HepG2 (cell line): ENCODE measurements around the gene HLA-DQB2. TPM values are rescaled to one million over a fixed set of nuclear protein-coding genes. Genes with fewer than 3 reads are reported as not detected.

Experiments
- ATAC-seq: fragments of 200-7000 bp; cut with Tn5 transposase; 3 replicates; pipeline ENCODE4 v1.9.1; 2020; ENCODE audit warnings: mild to moderate bottlenecking, moderate library complexity
- BruUV-seq: library from RNA; stranded (reverse); fragments of 400-500 nt; replicated peaks from 2 replicates; lab custom pipeline; 2021; lab: Mats Ljungman, UMichigan
- CTCF ChIA-PET: fragments of 300-600 bp; formaldehyde crosslinking; extraction: SDS; loops from one replicate; lab custom pipeline; 2021; ENCODE audit warnings: low total read pairs, inconsistent platforms, low intra/inter-chr PET ratio; lab: Yijun Ruan, JAX
- POLR2A ChIA-PET: fragments of 350-600 bp; sonication (Branson Sonifier 250); formaldehyde crosslinking; loops from one replicate; lab custom pipeline; 2020; ENCODE audit warnings: antibody characterized with exemption, inconsistent platforms; lab: Yijun Ruan, JAX
- DNase-seq: peaks from one replicate; pipeline ENCODE4 v3.0.0-alpha.2; 2015; ENCODE audit warnings: low spot score
- FAIRE-seq: peaks from 3 replicates; lab custom pipeline; 2011; peaks lifted over from hg19 to GRCh38; lab: Jason Lieb, UNC
- H2AFZ ChIP-seq: one replicate; pipeline ENCODE4 v1.6.1; 2011; ENCODE audit warnings: low read length, inconsistent platforms
- H3K27ac ChIP-seq: fragments of 300-600 bp; 3 replicates; pipeline ENCODE4 v1.8.0; 2011; ENCODE audit warnings: mixed run types, mild to moderate bottlenecking, mixed read lengths, low read length, inconsistent platforms; ENCODE audit not compliant: insufficient read depth; ENCODE audit errors: extremely low read length
- H3K27me3 ChIP-seq, 2 experiments: fragments of 200-600 bp in 1 of 2; 2 replicates in 1 of 2; 3 replicates in 1 of 2; pipeline versions ENCODE4 v1.6.0 to v1.8.0; 2011; ENCODE audit warnings: low read length in 2 of 2, mild to moderate bottlenecking in 2 of 2, moderate library complexity in 2 of 2, inconsistent platforms in 1 of 2; ENCODE audit not compliant: insufficient read depth in 2 of 2, control insufficient read depth in 1 of 2
- H3K36me3 ChIP-seq, 2 experiments: fragments of 200-600 bp in 1 of 2; replicated peaks in 1 of 2; 2 replicates in 1 of 2; 3 replicates in 1 of 2; pipeline versions ENCODE4 v1.5.1 to v1.8.0; 2011; ENCODE audit warnings: low read length in 2 of 2, inconsistent platforms in 1 of 2; ENCODE audit not compliant: insufficient read depth in 2 of 2, control insufficient read depth in 1 of 2
- H3K4me1 ChIP-seq: 2 replicates; pipeline ENCODE4 v1.5.1; 2012; ENCODE audit warnings: low read length, inconsistent platforms; ENCODE audit not compliant: insufficient read depth
- H3K4me2 ChIP-seq: 2 replicates; pipeline ENCODE4 v1.6.0; 2011; ENCODE audit warnings: low read depth, low read length, inconsistent platforms
- H3K4me3 ChIP-seq, 3 experiments: fragments of 200-600 bp in 1 of 3; sonication (generic), shearing (Covaris generic) in 1 of 3; replicated peaks in 1 of 3; 2 replicates each; pipeline ENCODE4 v1.5.1; 2011 to 2016; ENCODE audit warnings: low read length in 3 of 3, inconsistent platforms in 2 of 3, low read depth in 2 of 3, mild to moderate bottlenecking in 2 of 3, control low read depth in 1 of 3, mixed read lengths in 1 of 3; ENCODE audit not compliant: insufficient read depth in 1 of 3
- H3K79me2 ChIP-seq: one replicate; pipeline ENCODE4 v1.6.1; 2011; ENCODE audit warnings: low read length, inconsistent platforms; ENCODE audit not compliant: insufficient read depth
- H3K9ac ChIP-seq: 2 replicates; pipeline ENCODE4 v1.6.0; 2011; ENCODE audit warnings: mild to moderate bottlenecking, low read depth, low read length, inconsistent platforms; ENCODE audit not compliant: insufficient read depth
- H3K9me3 ChIP-seq: 2 replicates; pipeline ENCODE4 v1.5.1; 2012; ENCODE audit warnings: mild to moderate bottlenecking, low read length
- H4K20me1 ChIP-seq: 2 replicates; pipeline ENCODE4 v1.6.0; 2011; ENCODE audit warnings: inconsistent platforms, mild to moderate bottlenecking, low read length, moderate library complexity; ENCODE audit not compliant: insufficient read depth
- CCAR2 ChIP-seq: fragments of 200-400 bp; formaldehyde crosslinking; optimal IDR thresholded peaks from 2 replicates; pipeline ENCODE3; 2018; ENCODE audit warnings: low read depth, mild to moderate bottlenecking, low read length, moderate library complexity
- MXI1 ChIP-seq: IDR thresholded peaks from 3 replicates; pipeline ENCODE4 v1.6.1; 2012; ENCODE audit warnings: low read depth, low read length, inconsistent platforms, borderline replicate concordance
- TEAD3 ChIP-seq: optimal IDR thresholded peaks from 2 replicates; pipeline ENCODE3; 2016; ENCODE audit warnings: borderline replicate concordance
- U2AF2 ChIP-seq: fragments of 200-400 bp; formaldehyde crosslinking; IDR thresholded peaks from 2 replicates; pipeline ENCODE4 v1.6.1; 2017; ENCODE audit warnings: low read depth, mild to moderate bottlenecking, low read length
- ZBTB49 ChIP-seq: sonication (generic); formaldehyde crosslinking; IDR thresholded peaks from 2 replicates; pipeline ENCODE4 v1.4.0; 2020; ENCODE audit warnings: missing genetic modification reagents, borderline replicate concordance
- ZNF3 ChIP-seq: IDR thresholded peaks from 2 replicates; pipeline ENCODE4 v1.7.0; 2017; ENCODE audit warnings: inconsistent platforms
- ZNF329 ChIP-seq: sonication (generic); formaldehyde crosslinking; IDR thresholded peaks from 2 replicates; pipeline ENCODE4 v1.9.0; 2021; ENCODE audit warnings: low read depth, mild to moderate bottlenecking, missing genetic modification reagents
- ZNF34 ChIP-seq: sonication (generic); formaldehyde crosslinking; IDR thresholded peaks from 2 replicates; pipeline ENCODE4 v1.4.0; 2020; ENCODE audit warnings: mild to moderate bottlenecking, missing genetic modification reagents, borderline replicate concordance
- ZNF792 ChIP-seq: IDR thresholded peaks from 2 replicates; pipeline ENCODE4 v1.6.1; 2016
- WGBS: methylation state at CpG from one replicate; pipeline ENCODE4 v1.1.6; 2017; ENCODE audit warnings: low lambda C conversion rate; 5-methylcytosine and 5-hydroxymethylcytosine counted together
- in situ Hi-C: cut with HindIII; loops from 2 replicates; pipeline ENCODE4 v1.10.0; 2017; ENCODE audit warnings: low pct_unique_long_range_greater_than_20kb; ENCODE audit not compliant: extremely low pct_ligation_motif_present
- intact Hi-C: fragments of 100-400 bp; cut with micrococcal nuclease; formaldehyde crosslinking; loops from one replicate; pipeline ENCODE4 v1.10.0; 2022; ENCODE audit not compliant: unreplicated experiment
- polyA plus RNA-seq, 8 experiments: library from polyadenylated mRNA; depleted of rRNA in 3 of 8; stranded (reverse) in 7 of 8; unstranded in 1 of 8; fragments of >200 nt; fragmentation: Illumina TruSeq in 4 of 8; extraction: Trizol in 4 of 8; gene quantifications; 2 replicates each; pipeline versions ENCODE4 v1.2.1 to v1.2.3, GENCODE V29; 2011 to 2016; ENCODE audit warnings: low read depth in 4 of 8, missing spikeins in 1 of 8, mixed read lengths in 1 of 8; ENCODE audit not compliant: insufficient read depth in 1 of 8
- total RNA-seq, 5 experiments: library from RNA; depleted of rRNA; stranded (reverse); fragments of >200 nt; fragmentation: Illumina TruSeq; extraction: Trizol; gene quantifications; 2 replicates each; pipeline ENCODE4 v1.2.3, GENCODE V29; 2016; ENCODE audit warnings: low read depth in 1 of 5
- TF ChIP-seq, protein P1 (sequence below): sonication (generic); formaldehyde crosslinking; IDR thresholded peaks from 2 replicates; pipeline ENCODE4 v1.5.0; 2020; ENCODE audit warnings: missing genetic modification reagents

The HLA-DQB2 gene
- total and polyA plus RNA-seq, 2 of the 13 experiments (the other 11 are each of a cell fraction or from before 2014, with no cell fraction given): not detected

DNA sequence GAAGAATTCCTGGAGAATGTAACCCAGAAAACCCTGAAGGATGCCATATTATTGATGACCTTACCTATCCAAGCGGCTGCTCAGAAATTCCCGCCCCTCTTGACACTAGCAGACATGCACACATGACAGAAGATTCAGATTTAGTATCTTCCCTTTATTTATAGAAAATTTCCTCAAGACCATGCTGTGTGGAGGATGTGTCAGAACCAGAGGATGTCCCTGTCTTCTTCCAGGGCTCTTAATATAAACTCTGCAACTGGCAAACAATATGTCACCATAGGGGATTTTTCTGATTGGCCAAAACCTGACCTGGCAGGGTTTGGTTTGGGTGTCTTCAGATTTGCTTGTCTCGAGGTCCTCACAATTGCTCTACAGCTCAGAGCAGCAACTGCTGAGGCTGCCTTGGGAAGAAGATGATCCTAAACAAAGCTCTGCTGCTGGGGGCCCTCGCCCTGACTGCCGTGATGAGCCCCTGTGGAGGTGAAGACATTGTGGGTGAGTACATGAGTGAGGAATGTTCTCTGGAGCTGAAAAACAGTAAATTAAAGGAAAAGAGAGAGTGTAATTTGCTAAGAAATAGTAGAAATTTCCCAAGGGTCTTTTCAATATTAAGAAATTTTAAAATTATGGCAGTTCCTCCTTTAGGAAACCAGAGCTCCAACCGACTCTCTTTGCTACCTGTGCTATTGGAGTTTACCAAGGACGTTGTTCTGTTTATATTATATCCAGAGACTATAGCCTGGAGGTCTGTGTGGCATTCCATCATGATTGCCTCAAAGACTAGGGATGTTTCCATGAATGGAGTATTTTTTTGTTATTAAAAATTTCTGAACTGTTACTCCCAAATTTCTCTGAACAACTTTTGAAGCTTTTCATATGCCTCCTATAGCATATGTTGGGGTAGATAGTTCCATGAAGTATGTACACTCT lies 22.0 kb downstream of the HLA-DQB2 start, which contains the start of gene HLA-DQA2 (continued):
- no peak for TF ChIP-seq ZNF34 (CRISPR knock-in tag)
- no peak for TF ChIP-seq MXI1
- TF ChIP-seq, protein P1, sequence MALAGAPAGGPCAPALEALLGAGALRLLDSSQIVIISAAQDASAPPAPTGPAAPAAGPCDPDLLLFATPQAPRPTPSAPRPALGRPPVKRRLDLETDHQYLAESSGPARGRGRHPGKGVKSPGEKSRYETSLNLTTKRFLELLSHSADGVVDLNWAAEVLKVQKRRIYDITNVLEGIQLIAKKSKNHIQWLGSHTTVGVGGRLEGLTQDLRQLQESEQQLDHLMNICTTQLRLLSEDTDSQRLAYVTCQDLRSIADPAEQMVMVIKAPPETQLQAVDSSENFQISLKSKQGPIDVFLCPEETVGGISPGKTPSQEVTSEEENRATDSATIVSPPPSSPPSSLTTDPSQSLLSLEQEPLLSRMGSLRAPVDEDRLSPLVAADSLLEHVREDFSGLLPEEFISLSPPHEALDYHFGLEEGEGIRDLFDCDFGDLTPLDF (CRISPR knock-in tag): no peak
- no peak for TF ChIP-seq ZNF329 (CRISPR knock-in tag)
- TF ChIP-seq CCAR2: no peak
- TF ChIP-seq ZBTB49 (CRISPR knock-in tag): no peak
- no peak for TF ChIP-seq TEAD3 (CRISPR knock-in tag)
- TF ChIP-seq ZNF792 (CRISPR knock-in tag): no peak

- no peak overlapping the region for H2AFZ ChIP-seq
- no peak for ATAC-seq
- no peak overlapping the region for H3K4me3 ChIP-seq
- no peaks in the 10 kb centered on the region for H3K79me2 ChIP-seq
- WGBS: 3% methylated on average over 2 of the region's 2 CpGs
- TF ChIP-seq ZNF3 (CRISPR knock-in tag) (no peak), U2AF2 (no peak)
- TF ChIP-seq, all 625 proteins: peak for 0
- BruUV-seq: no TSS peak
- CTCF ChIA-PET: no interaction called here
- in situ Hi-C loops (no loop called here), intact Hi-C loops (no loop called here)
- no peaks in the 10 kb centered on the region for H3K9me3 ChIP-seq
- no peak overlapping the region for H3K9ac ChIP-seq
- no peaks in the 10 kb centered on the region for H3K36me3 ChIP-seq
- H4K20me1 ChIP-seq: no peaks in the 10 kb centered on the region
- H3K4me1 ChIP-seq: no peaks in the 10 kb centered on the region
- POLR2A ChIA-PET: no interaction called here
- FAIRE-seq: no peak
- DNase-seq: no peak
- H3K27me3 ChIP-seq: peaks cover 0 to 7% of the 10 kb centered on the region in 2 experiments; a peak in 2 of 5 replicates
- H3K4me2 ChIP-seq: no peak overlapping the region
- H3K27ac ChIP-seq: no peak overlapping the region
These were observed 25.2 kb downstream of the HLA-DQB2 start for GRCh38 chr6:32738126-32738525.
